B cell (primary cell): ENCODE measurements around the gene ADCY7. TPM values are rescaled to one million over a fixed set of nuclear protein-coding genes. Genes with fewer than 3 reads are reported as not detected.

Experiments
- ATAC-seq: fragments of 200-7000 bp; cut with Tn5 transposase; one replicate; pipeline ENCODE4 v1.10.0; 2021; ENCODE audit warnings: low read depth, mild to moderate bottlenecking, moderate number of reproducible peaks, moderate library complexity
- CTCF ChIA-PET: fragments of 350-600 bp; sonication (Branson Sonifier 250); formaldehyde crosslinking; loops from one replicate; lab custom pipeline; 2021; ENCODE audit warnings: antibody characterized with exemption, inconsistent platforms; lab: Charles Lee
- POLR2A ChIA-PET: fragments of 350-600 bp; sonication (Branson Sonifier 250); formaldehyde crosslinking; loops from one replicate; lab custom pipeline; 2021; ENCODE audit warnings: antibody characterized with exemption; lab: Charles Lee
- DNase-seq: peaks from one replicate; pipeline ENCODE4 v3.0.0; 2013
- H2AFZ ChIP-seq: 2 replicates; pipeline ENCODE4 v1.6.1; 2012; ENCODE audit warnings: mild to moderate bottlenecking, low read depth, low read length; ENCODE audit not compliant: insufficient read depth, poor library complexity, severe bottlenecking
- H3K27ac ChIP-seq, 2 donors: 1 replicate in 1 of 2; 2 replicates in 1 of 2; pipeline ENCODE4 v1.5.1; 2012 to 2013; ENCODE audit warnings: low read length in 2 of 2, mild to moderate bottlenecking in 2 of 2, moderate library complexity in 1 of 2
- H3K27me3 ChIP-seq, 4 experiments: fragments of 200-600 bp in 1 of 4; sonication (generic) in 1 of 4; replicated peaks in 1 of 4; 1 replicate in 2 of 4; 2 replicates in 2 of 4; pipeline versions ENCODE4 v1.6.1 to v1.7.0; 2013 to 2016; ENCODE audit warnings: low read length in 3 of 4, mild to moderate bottlenecking in 2 of 4, mixed read lengths in 1 of 4, moderate library complexity in 1 of 4; ENCODE audit not compliant: insufficient read depth in 4 of 4, control insufficient read depth in 3 of 4; ENCODE audit errors: control extremely low read depth in 1 of 4
- H3K36me3 ChIP-seq, 2 experiments: replicated peaks in 1 of 2; 1 replicate in 1 of 2; 2 replicates in 1 of 2; pipeline versions ENCODE4 v1.6.1 to v1.7.1; 2013; ENCODE audit warnings: low read length in 1 of 2; ENCODE audit not compliant: insufficient read depth in 2 of 2, control insufficient read depth in 1 of 2; ENCODE audit errors: control extremely low read depth in 1 of 2, extremely low read depth in 1 of 2
- H3K4me1 ChIP-seq, 2 donors: fragments of 200-600 bp in 1 of 2; sonication (generic) in 1 of 2; 1 replicate in 1 of 2; 2 replicates in 1 of 2; pipeline versions ENCODE4 v1.5.1 to v1.6.1; 2013 to 2017; ENCODE audit warnings: low read length in 2 of 2; ENCODE audit not compliant: control insufficient read depth in 2 of 2, insufficient read depth in 2 of 2
- H3K4me2 ChIP-seq: replicated peaks from 2 replicates; pipeline ENCODE3; 2012; ENCODE audit warnings: mild to moderate bottlenecking, low read depth, low read length; ENCODE audit not compliant: poor library complexity, severe bottlenecking
- H3K4me3 ChIP-seq, 5 experiments: fragments of 200-600 bp in 1 of 5; sonication (generic) in 1 of 5; 1 replicate in 3 of 5; 2 replicates in 2 of 5; pipeline versions ENCODE4 v1.5.1 to v1.7.0; 2011 to 2016; ENCODE audit warnings: low read length in 4 of 5, mild to moderate bottlenecking in 4 of 5, low read depth in 2 of 5, control low read depth in 1 of 5, moderate library complexity in 1 of 5; ENCODE audit not compliant: insufficient read depth in 1 of 5; ENCODE audit errors: control extremely low read depth in 1 of 5, extremely low read depth in 1 of 5
- H3K79me2 ChIP-seq: fragments of 200-600 bp; sonication (generic); one replicate; pipeline ENCODE4 v1.6.0; 2016; ENCODE audit warnings: low read length; ENCODE audit not compliant: control insufficient read depth, insufficient read depth
- H3K9ac ChIP-seq: fragments of 200-600 bp; sonication (generic); 2 replicates; pipeline ENCODE4 v1.6.1; 2017; ENCODE audit warnings: mild to moderate bottlenecking, low read length, moderate library complexity
- H3K9me3 ChIP-seq, 3 donors: one replicate each; pipeline versions ENCODE4 v1.6.1 to v1.7.1; 2013; ENCODE audit warnings: low read length in 2 of 3; ENCODE audit not compliant: control insufficient read depth in 2 of 3, insufficient read depth in 1 of 3; ENCODE audit errors: control extremely low read depth in 1 of 3
- H4K20me1 ChIP-seq: 2 replicates; pipeline ENCODE4 v1.6.0; 2012; ENCODE audit warnings: mild to moderate bottlenecking, low read length; ENCODE audit not compliant: insufficient read depth, control insufficient read depth, poor library complexity, severe bottlenecking
- H3K27ac Mint-ChIP-seq: one replicate; pipeline ENCODE4 v1.8.0; 2021; ENCODE audit warnings: mixed read lengths
- H3K27me3 Mint-ChIP-seq: one replicate; pipeline ENCODE4 v1.8.0; 2021; ENCODE audit warnings: mixed read lengths
- H3K4me1 Mint-ChIP-seq: one replicate; pipeline ENCODE4 v1.8.0; 2021; ENCODE audit warnings: mixed read lengths
- H3K4me3 Mint-ChIP-seq: one replicate; pipeline ENCODE4 v1.8.0; 2021; ENCODE audit warnings: mixed read lengths
- H3K9me3 Mint-ChIP-seq: one replicate; pipeline ENCODE4 v1.8.0; 2022; ENCODE audit warnings: mixed read lengths; ENCODE audit not compliant: insufficient read depth
- CTCF ChIP-seq: fragments of 200-600 bp; IDR thresholded peaks from one replicate; pipeline ENCODE4 v1.8.0; 2022; ENCODE audit warnings: antibody characterized with exemption, mild to moderate bottlenecking
- EZH2 ChIP-seq: IDR thresholded peaks from 2 replicates; pipeline ENCODE4 v1.6.1; 2012; ENCODE audit warnings: borderline replicate concordance, low read depth, mild to moderate bottlenecking, moderate library complexity, low read length; ENCODE audit not compliant: insufficient read depth, poor library complexity, severe bottlenecking
- WGBS: methylation state at CpG from one replicate; pipeline ENCODE4 v1.1.5; 2013; ENCODE audit warnings: missing lambda C conversion rate; ENCODE audit not compliant: insufficient coverage; 5-methylcytosine and 5-hydroxymethylcytosine counted together
- intact Hi-C: fragments of 100-400 bp; cut with micrococcal nuclease; formaldehyde crosslinking; loops from one replicate; pipeline ENCODE4 v1.10.0; 2022
- polyA plus RNA-seq: library from polyadenylated mRNA; depleted of rRNA; stranded (reverse); fragments of >200 nt; gene quantifications from 2 replicates; pipeline ENCODE4 v1.2.3, GENCODE V29; 2012
- total RNA-seq, 2 donors: library from RNA; stranded (reverse); fragments of 120-200 nt in 1 of 2; gene quantifications; 1 replicate in 1 of 2; 2 replicates in 1 of 2; pipeline versions ENCODE4 v1.2.3 to v1.2.4, GENCODE V29; 2013 to 2022

The ADCY7 gene
- total and polyA plus RNA-seq, 2 donors (not counting 1 experiment from before 2014, with no cell fraction given), result 78.4 to 207 TPM

- Mint-ChIP-seq H3K9me3 (no peaks in the 10 kb centered on the region), H3K4me3 (no peak overlapping the region), H3K27ac (no peak overlapping the region), H3K4me1 (peaks cover 53% of the 10 kb centered on the region), H3K27me3 (peaks cover 7% of the 10 kb centered on the region)
- ChIA-PET POLR2A (no interaction called here), CTCF (interaction anchor here (1.3 to 5.8 kb wide), 4 partner anchors 9 to 92 kb away, joined by 3 to 63 read pairs (median 24); no protein-coding TSS in a partner anchor)
- Histone ChIP-seq H3K9me3 (peaks cover 0 to 8% (median 4%) of the 10 kb centered on the region in 3 donors), H4K20me1 (no peaks in the 10 kb centered on the region), H3K4me2 (no peak overlapping the region), H3K4me3 (no peak overlapping the region), H3K36me3 (no peaks in the 10 kb centered on the region), H3K79me2 (peaks cover 21% of the 10 kb centered on the region), H3K27me3 (peaks cover 0 to 18% (median 8%) of the 10 kb centered on the region in 4 experiments), H3K27ac (no peak overlapping the region), H3K9ac (no peak overlapping the region), H3K4me1 (peaks cover 34 to 36% of the 10 kb centered on the region in 2 donors), H2AFZ (no peak overlapping the region)
- ATAC-seq, result no peak
- no peak for TF ChIP-seq CTCF
- TF ChIP-seq EZH2, result no peak
- 95% methylated on average over 14 of the region's 16 CpGs for WGBS
- intact Hi-C loops, result no loop called here
- DNase-seq, result no peak
Observed at GRCh38 chr16:50263060-50263909, 3.1 kb upstream of the ADCY7 start.
